Midbrain (tissue), 1 donor: Measurements from ENCODE around the gene SLC2A11.
"Not testable (repeated sequence)": the region's sequence is repeated elsewhere in the genome, so short reads cannot be mapped to it uniquely, and the experiment has no call there.

Source experiments
- DNase-seq: peaks from one replicate; lab custom pipeline; 2025; lab: John Stamatoyannopoulos, UW

Gene SLC2A11

DNA sequence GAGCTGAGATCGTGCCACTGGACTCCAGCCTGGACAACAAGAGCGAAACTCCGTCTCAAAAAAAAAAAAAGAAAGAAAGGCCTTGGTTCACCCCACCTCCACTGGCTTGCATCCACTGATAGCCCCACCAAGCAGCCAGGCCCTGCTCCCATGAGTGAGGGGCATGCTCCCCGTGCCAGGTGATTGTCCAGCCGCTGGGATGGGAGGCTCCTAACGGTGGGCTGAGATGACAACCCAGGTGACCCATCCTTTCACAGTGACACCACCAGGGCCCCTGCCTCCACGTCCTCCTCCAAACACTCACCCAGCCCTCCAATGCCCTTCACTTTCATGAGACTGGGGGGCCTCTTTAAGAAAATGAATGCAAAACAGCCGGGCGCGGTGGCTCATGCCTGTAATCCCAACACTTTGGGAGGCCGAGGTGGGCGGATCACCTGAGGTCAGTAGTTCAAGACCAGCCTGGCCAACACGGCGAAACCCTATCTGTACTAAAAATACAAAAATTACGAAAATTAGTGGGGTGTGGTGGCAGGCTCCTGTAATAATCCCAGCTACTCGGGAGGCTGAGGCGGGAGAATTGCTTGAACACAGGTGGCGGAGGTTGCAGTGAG is 10.3 kb upstream of the SLC2A11 start:
- no peak for DNase-seq

DNA sequence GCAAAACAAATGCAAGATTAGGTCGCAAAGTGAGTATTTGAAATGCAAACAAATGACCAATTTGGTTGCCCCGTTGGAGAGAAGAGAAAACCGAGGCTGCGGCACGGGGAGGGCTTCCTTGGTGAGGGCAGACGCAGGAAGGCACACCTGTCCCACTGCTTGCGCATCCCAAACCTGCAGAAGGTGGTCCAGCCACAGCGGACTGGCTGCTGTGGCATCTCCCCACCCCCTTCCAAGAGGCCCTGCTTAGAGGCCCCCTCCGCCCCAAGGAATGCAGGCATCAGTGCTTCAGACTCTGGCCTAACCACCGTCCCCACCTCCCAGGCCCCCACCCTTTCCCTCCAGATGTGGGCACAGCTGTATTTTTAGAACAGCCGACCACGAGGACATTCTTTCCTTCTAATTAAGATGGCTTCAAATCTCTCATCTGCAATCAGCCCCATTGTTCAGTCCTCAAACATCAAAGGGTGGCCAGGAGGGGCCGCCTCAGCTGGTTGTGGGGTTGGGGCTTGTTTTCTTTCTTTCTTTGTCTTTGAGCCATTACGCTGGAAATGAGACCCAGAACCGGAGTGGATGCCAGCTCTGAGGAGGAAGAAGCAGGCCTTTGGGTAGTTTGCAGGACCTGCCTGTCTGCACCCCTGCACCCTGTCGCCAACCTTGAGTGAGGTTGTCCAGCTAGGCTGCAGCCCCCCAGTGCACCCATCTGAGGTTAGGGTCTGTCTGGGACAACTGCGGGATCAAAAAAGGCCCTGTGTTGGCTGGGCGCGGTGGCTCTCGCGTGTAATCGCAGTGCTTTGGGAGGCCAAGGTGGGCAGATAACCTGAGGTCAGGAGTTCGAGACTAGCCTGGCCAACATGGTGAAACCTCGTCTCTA is 9.4 kb upstream of the SLC2A11 start:
- DNase-seq = no peak

DNA sequence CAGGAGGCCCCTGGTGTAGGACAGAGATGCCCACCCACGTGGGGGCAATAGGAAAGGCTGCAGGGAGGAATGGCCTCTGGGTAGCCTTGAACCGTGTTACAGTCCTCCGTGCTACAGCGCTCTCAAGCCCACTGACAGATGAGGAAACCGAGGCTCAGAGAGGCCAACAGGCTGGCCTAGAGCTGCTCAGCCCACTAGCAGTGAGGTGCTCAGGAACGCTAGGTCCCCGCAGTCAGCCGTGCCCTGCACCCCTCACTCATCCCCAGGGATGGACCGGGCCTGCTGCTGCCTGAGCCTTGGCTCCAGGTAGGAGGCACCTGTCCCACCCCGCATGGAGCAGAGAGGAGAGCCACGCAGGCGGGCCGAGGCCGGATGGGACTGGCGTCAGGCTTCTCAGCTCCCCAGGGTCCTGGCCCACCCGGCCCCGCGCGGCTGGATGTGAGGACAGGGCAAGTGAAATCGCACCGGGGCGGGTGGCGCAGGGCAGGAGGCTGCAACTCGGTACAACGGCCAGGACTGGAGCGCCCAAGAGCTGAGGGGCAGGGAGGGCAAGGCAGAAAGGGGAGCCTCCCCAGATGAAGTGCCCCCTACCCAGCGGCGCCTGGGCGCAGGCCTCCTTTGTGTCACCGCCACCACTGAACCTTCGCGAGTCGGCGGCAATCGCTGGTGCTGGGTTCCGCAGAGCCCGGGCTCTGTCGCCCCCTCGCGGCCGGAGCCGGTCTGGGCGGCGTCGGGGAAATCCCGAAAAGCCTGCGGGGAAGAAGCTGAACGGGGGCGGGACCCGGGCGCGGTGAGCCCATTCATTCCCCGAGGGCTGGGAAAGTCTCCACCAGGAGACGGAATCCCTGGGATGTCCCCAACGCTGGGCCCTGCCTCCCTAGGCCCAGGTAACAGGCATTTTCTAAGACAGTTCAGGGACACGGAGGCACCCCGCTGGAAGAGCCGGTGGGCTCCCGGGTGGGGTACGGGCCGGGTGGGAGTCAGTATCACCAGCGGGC is 8.4 kb upstream of the SLC2A11 start:
- peak; percentile 86 for DNase-seq

DNA sequence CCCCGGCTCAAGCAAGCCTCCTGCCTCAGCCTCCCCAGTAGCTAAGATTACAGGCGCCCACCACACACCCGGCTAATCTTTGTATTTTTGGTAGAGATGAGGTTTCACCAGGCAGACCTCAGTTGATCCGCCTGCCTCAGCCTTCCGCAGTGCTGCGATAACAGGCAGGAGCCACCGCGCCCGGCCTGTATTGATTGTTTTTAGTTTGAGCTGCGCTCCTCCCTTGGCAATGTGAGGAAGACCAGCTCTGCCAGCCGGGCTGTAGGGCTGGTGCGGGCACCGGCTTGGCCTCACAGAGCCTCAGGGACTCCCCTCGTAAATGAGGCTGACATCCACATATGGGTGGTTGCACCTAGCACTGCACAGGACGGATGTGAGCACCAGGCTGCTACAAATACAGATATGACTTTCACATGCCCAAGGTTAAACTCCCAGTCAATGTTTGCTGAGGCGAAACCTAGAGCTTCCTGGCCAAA is 7.5 kb upstream of the SLC2A11 start:
- DNase-seq = no peak

DNA sequence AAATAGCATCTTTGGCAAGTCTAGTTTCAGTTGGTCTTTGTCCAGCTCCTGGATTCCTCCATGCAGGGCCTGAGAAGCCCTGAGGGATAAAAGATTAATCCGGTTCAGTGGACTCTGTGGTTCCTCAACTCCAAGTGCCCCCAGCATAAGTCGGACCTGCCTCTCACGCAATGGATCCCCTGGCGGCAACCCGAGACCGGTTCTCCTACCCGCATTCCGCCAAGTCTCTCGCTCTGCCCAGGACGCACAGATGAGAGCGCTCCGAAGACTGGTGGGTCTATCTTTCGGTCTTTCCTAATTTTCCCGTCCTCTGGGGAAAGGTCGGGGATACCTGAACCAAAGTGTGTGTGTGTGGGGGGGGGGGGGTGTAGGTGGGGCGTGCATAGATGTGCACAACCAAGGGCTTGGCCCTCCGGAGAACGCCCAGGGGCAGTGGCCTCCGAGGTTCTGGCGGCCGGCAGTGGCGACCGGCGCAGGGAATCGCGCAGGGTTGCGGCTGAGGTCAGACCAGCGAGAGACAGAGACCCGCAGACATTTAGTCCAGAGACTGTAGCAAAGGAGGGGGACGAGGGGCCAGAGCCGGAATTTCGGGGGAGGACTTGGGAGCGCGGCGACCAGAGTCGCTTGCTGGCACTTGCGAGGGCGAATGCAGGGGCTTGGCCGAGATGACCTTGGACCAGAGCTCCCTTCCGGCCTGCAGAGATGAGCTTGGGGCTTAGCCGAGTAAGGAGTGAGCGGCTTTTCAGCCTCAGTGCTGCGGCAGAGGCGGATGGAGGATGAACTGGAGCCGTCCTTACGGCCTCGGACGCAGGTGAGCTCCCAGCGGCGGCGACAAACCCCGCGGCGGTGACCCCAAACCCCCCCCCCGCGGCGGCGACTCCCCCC is 712 bp upstream of the SLC2A11 start:
- peak; percentile 76 for DNase-seq

DNA sequence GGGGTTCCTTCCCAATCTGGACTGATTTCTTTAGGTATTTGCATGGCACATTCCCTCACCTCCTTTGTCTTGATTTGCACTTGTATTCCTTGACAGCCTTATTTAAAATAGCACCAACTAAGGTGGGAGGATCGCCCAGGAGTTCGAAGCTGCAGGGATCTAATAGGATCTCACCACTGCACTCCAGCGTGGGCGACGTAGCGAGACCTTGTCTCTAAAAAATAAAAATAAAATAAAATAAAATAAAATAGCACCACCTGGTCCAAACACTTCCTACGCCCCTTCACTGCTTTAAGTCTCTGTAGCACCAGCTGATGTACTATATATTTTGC is 775 bp downstream of the SLC2A11 start:
- DNase-seq = no peak

DNA sequence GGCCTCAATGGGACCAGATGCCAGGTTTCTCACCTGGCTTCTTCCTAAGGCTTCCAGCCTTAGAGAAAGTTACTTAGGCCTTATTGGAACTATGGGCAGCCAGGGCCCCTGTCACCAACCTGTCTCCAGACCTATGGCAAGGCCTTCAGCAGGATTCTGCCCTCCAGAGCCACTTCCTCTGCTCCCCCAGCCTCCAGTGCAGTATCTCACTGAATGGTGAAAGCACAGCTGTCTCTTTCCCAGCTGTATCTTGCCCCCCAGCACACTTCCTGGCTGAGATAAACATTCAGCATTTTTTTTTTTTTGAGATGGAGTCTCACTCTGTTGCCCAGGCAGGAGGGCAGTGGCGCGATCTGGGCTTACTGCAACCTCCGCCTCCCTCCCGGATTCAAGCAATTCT is 1.5 kb downstream of the SLC2A11 start:
- DNase-seq = no peak

DNA sequence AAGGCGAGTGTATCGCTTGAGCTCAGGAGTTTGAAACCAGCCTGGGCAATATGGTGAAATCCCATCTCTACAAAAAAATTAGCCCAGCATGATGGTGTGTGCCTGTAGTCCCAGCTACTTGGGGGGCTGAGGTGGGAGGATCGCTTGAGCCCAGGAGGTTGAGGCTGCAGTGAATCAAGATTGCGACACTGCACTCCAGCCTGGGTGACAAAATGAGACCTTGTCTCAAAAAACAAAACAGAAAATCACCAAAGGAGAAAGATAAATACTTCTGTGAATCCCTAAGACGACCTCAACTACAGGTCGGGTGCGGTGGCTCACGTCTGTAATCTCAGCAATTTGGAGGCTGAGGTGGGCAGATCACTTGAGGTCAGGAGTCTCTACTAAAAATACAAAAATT is 2.5 kb downstream of the SLC2A11 start:
- not testable (repeated sequence) for DNase-seq

DNA sequence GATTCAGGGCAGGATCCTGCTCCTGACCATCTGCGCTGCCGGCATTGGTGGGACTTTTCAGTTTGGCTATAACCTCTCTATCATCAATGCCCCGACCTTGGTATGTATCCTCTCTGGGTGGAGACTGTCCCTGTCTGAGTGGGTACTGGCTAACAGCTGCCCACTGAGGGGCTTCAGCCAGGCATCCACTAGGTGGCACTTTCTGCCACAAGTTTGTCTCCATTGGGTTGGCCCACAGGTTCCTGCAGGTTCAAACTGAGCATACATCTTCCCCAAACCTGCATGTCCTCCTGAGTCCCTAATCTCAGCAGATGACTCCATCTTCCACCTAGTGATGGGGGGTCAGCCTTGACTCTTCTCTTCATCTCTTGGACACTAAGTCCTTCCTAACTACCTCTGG is 4.4 kb downstream of the SLC2A11 start:
- peak; percentile 13 for DNase-seq

DNA sequence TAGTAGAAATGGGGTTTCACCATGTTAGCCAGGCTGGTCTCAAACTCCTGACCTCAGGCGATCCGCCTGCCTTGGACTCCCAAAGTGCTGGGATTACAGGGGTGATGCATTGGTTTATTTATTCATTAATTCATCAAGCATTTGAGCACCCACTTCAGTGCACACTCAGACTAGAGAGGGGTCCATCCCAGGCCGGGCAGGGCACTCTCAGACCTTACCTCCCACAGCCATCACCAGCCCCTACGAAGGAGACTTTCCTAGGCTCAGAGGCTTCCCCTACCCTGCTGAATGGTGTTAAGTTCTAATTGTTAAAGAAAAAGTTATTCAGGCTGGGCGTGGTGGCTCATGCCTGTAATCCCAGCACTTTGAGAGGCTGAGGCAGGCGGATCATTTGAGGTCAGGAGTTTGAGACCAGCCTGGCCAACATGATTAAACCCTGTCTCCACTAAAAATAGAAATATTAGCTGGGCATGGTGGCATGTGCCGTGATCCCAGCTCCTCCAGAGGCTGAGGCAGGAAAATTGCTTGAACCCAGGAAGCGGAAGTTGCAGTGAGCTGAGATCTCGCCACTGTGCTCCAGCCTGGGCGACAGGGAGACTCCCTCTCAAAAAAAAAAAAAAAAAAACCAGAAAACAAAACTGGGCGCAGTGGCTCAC is 7.0 kb downstream of the SLC2A11 start:
- DNase-seq = not testable (repeated sequence)

DNA sequence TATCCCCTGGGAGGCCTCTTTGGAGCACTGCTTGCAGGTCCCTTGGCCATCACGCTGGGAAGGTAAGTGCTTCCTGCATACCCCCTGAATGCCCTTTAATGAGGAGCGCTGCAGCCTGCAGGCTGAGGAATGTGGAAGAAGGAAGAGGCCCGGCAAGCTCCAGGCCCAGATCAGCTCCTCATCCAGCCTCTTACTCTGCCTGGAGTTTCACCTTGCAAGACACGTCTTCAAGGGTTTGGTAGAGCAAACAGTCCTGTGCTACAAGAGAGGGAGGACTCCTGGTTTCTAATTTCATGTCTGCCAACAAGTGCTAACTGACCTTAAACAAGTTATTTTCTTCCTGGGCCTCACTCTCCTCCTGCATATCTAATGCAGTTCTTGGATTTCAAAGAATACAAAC is 10.9 kb downstream of the SLC2A11 start:
- no peak for DNase-seq

DNA sequence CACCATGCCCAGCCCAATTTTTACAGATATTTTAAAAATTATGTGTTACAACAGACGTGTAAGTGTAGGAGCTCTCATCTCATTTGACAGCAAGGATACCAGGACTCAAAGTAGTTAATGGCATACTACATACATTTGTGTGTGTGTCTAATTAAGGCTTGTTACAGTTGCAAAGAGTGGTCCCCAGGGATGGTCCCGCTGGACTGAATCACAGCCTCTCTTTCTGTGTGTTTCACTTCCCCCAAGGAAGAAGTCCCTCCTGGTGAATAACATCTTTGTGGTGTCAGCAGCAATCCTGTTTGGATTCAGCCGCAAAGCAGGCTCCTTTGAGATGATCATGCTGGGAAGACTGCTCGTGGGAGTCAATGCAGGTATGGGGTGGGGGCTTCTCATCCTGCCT is 17.2 kb downstream of the SLC2A11 start:
- DNase-seq = no peak

DNA sequence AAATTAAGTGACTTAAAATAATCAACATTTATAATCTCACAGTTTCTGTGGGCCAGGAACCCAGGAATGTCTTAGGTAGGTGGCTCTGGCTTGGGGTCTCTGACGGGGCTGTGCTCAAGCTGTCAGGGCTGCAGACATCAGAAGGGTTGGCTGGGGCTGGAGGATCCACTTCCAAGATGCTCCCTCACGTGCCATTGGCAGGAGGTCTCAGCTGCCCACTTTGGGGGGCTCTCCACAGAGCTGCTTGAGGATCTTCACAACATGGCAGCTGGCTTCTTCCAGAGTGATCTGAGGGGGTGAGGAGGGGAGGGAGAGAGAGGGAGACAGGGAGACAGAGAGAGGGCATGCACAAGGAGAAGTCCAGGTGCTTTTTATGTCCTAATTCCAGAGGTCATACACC is 18.1 kb downstream of the SLC2A11 start:
- no peak for DNase-seq

DNA sequence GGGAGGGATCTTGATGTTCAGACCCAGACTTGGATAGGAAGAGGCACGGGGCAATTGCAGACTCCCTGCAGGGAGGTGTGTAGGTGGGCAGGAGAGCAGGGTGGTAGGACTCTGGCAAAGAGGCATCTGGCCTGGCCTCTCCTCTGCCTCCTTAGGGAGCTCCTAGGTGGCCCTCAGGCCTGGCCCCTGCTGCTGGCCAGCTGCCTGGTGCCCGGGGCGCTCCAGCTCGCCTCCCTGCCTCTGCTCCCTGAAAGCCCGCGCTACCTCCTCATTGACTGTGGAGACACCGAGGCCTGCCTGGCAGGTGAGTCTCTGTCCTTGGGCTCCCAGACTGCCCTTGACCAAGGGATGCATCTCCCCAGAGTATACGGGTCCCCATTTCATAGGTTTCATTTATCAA is 19.9 kb downstream of the SLC2A11 start:
- no peak for DNase-seq

DNA sequence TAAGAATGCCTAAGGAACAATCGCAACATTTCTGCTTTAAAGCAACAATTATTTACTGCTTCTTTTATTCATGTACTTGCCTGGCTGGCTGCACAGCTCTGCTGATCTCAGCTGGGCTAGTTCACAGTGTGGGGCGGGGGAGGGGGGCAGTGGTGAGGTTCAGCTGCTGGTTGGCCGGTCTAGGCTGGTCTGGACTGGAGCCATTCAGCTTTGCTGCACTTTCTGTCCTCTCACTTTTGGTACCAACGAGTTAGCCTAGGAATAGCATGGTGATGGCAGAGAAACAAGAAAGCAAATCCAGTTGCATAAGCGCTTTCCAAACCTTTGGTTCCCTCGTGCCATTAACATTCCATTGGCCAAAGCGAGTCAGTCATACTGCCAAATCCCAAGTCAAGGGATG is 20.5 kb downstream of the SLC2A11 start:
- DNase-seq = peak; percentile 60

DNA sequence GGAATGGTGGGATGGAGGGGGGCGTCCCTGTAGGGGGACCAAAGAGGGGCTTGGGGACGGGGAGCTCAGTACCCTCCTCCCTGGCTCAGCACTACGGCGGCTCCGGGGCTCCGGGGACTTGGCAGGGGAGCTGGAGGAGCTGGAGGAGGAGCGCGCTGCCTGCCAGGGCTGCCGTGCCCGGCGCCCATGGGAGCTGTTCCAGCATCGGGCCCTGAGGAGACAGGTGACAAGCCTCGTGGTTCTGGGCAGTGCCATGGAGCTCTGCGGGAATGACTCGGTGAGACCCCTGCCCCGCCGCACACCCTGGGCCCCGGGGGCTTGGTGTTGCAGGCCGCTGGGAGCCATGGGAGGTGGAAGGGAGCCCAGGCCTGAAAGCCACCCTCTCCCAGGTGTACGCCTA is 24.7 kb downstream of the SLC2A11 start:
- DNase-seq = no peak

DNA sequence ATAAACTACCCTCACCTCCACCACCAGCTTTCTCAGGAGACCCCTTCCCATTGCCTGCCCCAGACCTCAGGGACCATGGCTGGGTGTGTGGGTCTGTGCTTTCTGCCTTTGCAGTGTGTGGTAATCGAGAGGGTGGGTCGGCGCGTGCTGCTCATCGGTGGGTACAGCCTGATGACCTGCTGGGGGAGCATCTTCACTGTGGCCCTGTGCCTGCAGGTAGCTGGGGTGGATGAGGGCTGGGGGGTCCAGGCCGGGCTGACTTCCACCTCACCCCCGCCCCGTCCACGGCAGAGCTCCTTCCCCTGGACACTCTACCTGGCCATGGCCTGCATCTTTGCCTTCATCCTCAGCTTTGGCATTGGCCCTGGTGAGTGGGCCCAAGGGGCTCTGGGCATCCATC is 26.0 kb downstream of the SLC2A11 start:
- DNase-seq = no peak

DNA sequence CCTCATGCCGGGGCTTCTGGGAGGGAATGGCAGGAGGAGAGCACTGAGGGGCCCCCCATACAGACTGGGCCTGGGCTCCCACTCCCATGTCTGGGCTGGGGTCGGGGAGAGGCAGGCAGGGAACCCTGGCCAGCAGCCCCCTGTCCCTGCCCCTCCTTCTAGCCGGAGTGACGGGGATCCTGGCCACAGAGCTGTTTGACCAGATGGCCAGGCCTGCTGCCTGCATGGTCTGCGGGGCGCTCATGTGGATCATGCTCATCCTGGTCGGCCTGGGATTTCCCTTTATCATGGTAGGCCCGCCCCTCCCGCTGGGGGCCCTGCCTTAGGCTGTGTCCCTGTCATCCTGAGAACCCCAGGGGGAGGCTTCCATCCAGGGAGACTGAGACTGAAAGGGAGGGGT is 26.5 kb downstream of the SLC2A11 start:
- no peak for DNase-seq

DNA sequence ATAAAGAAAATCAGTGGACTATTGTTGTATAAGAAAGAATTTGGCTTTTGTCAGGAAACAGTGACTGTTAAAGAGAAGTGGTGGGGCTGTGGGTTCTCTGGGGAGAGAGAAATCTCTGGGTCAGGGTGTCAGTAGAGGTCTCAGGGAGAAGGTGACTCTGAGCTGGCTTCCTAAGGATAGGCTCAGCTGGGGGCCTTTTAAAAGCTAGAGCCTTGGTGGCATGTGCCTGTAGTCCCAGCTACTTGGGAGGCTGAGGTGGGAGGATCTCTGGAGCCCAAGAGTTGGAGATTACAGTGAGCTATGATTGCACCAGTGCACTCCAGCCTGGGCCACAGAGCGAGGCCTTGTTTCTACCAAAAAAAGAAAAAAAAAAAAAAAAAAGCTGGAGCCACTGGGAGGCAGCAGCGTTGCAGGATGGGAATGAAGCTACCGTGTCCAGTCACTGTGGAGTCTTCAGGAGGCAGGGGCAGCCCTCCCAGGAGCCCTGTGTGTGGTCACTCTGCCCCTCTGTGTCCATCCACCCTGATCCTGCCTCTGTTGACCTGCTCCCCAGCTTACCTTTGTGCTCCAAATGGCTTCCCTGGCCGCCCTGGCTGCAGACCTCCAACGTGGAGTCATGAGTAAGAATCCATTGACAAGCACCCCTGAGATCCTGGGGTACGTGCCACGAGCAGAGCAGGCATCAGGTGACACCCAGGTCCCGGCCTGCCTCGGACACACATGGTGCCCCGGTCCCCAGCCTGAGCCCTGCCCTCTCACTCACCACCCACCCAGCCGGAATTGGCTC is 31.1 kb downstream of the SLC2A11 start:
- DNase-seq = peak; percentile 46

DNA sequence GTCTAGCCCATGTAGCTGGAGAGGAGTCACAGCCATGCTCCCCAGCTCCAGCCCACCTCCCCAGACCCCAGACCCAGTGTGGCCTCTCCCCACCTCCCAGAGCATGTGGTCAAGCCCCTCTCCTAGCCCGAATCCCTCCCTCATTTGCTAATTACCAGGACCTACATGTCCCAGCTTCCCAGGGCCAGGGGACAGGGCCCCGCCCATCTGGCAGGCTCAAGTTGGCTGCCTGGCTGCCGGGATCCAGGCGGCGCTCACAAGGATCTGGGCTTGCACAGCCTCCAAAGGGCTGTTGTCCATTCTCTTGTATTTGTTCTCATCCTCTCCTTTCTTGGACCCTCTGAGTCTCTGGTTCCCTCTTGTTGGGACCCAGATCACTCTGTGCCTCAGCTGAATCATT is 31.9 kb downstream of the SLC2A11 start:
- no peak for DNase-seq
